Lower leg skin (tissue), 3 donors: ENCODE results near the gene DCAKD.

Source experiments
- POLR2A ChIP-seq, 2 donors: fragments of 450-650 bp; IDR thresholded peaks; one replicate each; pipeline ENCODE4 v1.6.1; 2016 to 2017; ENCODE audit warnings: antibody characterized with exemption in 2 of 2, mild to moderate bottlenecking in 1 of 2, moderate library complexity in 1 of 2
- TF ChIP-seq, protein P1 (sequence below), 3 donors: fragments of 450-650 bp; IDR thresholded peaks; one replicate each; pipeline ENCODE4 v1.5.1; 2016; ENCODE audit warnings: antibody characterized with exemption in 3 of 3, mild to moderate bottlenecking in 3 of 3, moderate library complexity in 2 of 3

DNA sequence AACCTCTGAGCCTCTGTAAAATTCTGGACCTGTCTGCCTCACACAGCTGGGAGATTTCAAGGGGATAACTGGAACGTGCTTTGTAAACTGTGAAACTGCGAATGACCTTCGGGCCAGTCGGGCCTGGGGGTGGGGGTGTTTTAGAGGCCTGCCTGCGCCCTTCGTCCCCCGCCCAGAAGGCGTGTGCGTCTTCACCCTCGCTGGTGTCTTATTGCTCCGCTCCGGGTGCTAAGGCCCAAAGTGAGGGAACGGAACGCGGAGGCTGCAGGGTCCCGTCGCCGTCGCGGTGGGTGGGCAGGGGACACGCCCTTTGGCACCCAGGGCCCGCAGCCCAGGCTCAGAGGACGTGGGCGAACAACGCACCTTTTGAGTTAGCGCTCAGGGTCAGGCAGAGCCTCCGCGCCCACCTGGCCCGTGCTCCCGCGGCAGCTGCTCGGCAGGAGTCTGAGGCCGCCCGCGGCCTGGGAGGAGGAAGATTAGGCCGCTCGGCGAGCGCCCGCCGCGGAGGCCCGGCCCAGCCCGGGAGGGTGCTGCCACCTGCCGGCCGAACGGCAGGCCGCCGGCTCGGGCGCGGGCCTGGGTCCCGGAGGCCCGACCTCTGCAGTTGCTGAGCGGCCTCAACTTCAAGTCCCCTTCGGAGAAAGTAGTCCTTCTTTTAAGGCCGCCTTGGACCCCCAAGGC is 29.7 kb downstream of the DCAKD start:
- TF ChIP-seq, protein P1, sequence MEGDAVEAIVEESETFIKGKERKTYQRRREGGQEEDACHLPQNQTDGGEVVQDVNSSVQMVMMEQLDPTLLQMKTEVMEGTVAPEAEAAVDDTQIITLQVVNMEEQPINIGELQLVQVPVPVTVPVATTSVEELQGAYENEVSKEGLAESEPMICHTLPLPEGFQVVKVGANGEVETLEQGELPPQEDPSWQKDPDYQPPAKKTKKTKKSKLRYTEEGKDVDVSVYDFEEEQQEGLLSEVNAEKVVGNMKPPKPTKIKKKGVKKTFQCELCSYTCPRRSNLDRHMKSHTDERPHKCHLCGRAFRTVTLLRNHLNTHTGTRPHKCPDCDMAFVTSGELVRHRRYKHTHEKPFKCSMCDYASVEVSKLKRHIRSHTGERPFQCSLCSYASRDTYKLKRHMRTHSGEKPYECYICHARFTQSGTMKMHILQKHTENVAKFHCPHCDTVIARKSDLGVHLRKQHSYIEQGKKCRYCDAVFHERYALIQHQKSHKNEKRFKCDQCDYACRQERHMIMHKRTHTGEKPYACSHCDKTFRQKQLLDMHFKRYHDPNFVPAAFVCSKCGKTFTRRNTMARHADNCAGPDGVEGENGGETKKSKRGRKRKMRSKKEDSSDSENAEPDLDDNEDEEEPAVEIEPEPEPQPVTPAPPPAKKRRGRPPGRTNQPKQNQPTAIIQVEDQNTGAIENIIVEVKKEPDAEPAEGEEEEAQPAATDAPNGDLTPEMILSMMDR (IDR thresholded peaks at IDR 0.05), result no peak
- TF ChIP-seq POLR2A (IDR thresholded peaks at IDR 0.05), result no peak
